Subcutaneous adipose tissue (tissue), 4 donors: ENCODE results near the gene DLGAP4. TPM values are rescaled to one million over a fixed set of nuclear protein-coding genes. Genes with fewer than 3 reads are reported as not detected.

ENCODE experiments used
- total RNA-seq, 4 donors: library from RNA; depleted of rRNA; stranded (reverse); fragments of >200 nt; gene quantifications; one replicate each; pipeline ENCODE4 v1.1.0, GENCODE V29; 2016
- TF ChIP-seq, protein P1 (sequence below): fragments of 450-650 bp; IDR thresholded peaks from one replicate; pipeline ENCODE4 v1.5.1; 2016; ENCODE audit warnings: low read depth, mild to moderate bottlenecking, control low read depth, antibody characterized with exemption, moderate library complexity

Gene DLGAP4
- total RNA-seq, 4 donors from 2014 or later: 25.8 to 47.4 (median 38.9) TPM

DNA sequence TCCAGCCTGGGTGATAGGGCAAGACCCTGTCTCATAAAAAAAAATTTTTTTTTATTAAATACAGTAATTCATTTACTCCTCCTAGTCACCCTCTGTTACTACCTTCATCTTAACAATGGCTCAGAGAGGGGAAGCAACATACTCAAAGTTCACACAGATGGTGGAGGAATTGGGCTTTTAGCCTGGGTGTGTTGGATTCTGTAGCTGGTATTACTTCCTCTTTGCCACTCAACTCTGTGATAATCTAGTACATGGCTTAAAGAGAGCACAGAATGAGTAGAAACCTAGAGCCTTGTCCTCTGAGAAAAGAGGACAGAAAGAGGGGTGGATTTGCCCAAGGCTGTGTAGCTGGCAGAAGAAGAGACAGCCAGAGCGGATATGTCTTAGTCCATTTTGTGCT is 96.6 kb downstream of the DLGAP4 start:
- TF ChIP-seq, protein P1, sequence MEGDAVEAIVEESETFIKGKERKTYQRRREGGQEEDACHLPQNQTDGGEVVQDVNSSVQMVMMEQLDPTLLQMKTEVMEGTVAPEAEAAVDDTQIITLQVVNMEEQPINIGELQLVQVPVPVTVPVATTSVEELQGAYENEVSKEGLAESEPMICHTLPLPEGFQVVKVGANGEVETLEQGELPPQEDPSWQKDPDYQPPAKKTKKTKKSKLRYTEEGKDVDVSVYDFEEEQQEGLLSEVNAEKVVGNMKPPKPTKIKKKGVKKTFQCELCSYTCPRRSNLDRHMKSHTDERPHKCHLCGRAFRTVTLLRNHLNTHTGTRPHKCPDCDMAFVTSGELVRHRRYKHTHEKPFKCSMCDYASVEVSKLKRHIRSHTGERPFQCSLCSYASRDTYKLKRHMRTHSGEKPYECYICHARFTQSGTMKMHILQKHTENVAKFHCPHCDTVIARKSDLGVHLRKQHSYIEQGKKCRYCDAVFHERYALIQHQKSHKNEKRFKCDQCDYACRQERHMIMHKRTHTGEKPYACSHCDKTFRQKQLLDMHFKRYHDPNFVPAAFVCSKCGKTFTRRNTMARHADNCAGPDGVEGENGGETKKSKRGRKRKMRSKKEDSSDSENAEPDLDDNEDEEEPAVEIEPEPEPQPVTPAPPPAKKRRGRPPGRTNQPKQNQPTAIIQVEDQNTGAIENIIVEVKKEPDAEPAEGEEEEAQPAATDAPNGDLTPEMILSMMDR: no peak

DNA sequence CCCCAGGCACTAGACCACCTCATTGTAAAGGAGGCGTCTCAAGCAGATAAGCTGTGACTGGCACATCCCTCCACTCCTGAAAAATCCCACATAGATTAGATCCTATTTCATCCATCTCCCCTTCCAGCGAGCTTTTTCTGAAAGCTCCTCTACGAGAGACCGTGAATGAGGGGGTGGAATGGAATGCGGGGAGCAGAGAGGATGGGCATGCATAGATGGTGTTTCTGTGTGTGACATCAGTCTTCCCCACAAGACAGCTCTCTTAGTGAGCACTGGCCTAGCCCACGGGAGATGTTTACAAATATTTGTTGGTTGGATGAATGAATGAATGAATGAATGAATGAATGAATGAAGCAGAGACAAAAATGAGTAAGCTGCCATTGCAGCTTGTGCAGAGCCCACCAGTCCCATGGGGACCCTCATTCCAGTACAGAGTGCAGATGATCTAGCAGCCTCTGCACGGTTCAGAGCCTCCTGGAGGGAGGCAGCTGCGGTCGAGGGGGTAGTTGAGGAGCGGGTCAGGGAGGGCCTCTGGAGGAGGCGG is 98.4 kb downstream of the DLGAP4 start:
- TF ChIP-seq, protein P1: no peak

GRCh38 chr20:36405255-36405654 is 99.1 kb downstream of the DLGAP4 start:
- TF ChIP-seq, protein P1: no peak

- TF ChIP-seq, protein P1: no peak
Observed at GRCh38 chr20:36407199-36407733, 101.1 kb downstream of the DLGAP4 start.

GRCh38 chr20:36408219-36408618 is 102.1 kb downstream of the DLGAP4 start:
- TF ChIP-seq, protein P1: no peak

DNA sequence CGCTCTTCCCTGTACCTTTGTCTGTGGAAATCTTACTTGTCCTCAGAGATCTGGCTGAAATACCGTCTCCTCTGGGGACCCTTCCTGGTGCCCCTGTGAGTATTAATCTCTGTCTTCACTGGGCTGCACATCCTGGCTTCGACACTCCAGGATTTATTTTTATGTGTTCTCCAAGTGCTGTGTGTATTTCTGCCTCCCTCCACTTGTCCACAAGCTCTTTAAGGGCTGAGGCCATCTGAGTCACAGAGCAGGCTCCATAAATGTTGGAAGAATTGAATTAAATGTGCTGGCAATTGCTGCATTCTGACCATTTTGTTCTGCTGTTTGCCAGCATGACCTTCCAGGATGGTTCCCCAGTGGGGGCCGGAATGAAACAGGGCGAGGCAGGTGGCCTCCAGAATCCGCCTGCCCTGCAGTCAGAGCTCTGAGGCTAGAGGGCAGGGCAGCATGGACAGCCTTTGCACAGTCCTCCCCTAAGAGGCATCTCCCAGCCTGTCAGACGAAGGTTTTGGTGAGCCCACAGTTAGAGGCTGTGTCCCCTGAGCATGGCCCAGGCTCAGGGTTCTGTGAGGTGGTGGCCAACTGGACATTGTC is 105.8 kb downstream of the DLGAP4 start:
- TF ChIP-seq, protein P1: no peak

DNA sequence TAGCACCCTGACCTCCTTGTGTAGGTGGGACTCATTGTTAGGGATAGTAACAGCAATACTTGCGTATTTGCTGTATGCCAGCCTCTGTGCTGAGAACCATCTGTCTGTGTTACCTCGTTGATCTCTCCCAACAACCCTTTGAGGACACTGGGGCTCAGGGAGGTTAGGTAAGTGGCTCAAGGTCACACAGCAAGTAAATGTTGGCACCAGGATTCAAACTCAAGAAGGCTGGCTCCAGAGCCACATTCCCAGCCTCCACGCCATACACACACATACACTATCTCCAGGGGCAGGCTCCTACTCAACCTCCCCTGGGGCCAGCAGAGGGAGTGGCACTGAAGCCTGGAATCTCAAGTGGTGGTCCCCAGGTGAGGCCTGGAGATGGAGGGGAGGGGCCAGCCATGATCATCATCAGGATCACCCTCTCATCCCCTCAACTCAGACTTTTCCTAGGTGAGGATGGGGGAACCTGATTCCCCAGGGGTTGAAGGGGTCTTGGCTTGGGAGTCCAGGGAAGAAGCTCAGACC is 109.4 kb downstream of the DLGAP4 start:
- TF ChIP-seq, protein P1: no peak
